Body of pancreas (tissue), 4 donors: Measurements from ENCODE around the gene PLCXD3.

ENCODE experiments used
- CTCF ChIP-seq, 7 experiments: fragments of 450-650 bp in 4 of 7; fragments of 200-600 bp in 3 of 7; sonication (generic) in 3 of 7; IDR thresholded peaks; one replicate each; pipeline ENCODE4 v1.5.1; 2016 to 2019; ENCODE audit warnings: antibody characterized with exemption in 7 of 7
- POLR2A ChIP-seq, 3 donors: fragments of 450-650 bp; IDR thresholded peaks; one replicate each; pipeline ENCODE4 v1.6.1; 2016; ENCODE audit warnings: antibody characterized with exemption in 3 of 3, mild to moderate bottlenecking in 2 of 3

GRCh38 chr5:41364346-41364745 is 146.1 kb downstream of the PLCXD3 start:
- TF ChIP-seq CTCF (IDR thresholded peaks at IDR 0.05) (no peak), POLR2A (IDR thresholded peaks at IDR 0.05) (no peak)
